HG03045 (cell line): ENCODE data around the gene PRKCB.

Experiments
- ATAC-seq: cut with Tn5 transposase; IDR thresholded peaks from one replicate; pipeline ENCODE4 v1.9.1; 2021; ENCODE audit warnings: mild to moderate bottlenecking, moderate library complexity; ENCODE audit not compliant: unreplicated experiment

Gene PRKCB

GRCh38 chr16:23836078-23836403 is 258 bp downstream of the PRKCB start:
- no peak for ATAC-seq

- ATAC-seq, result peak; percentile 22
Measured at GRCh38 chr16:23836404-23837311, 875 bp downstream of the PRKCB start.

GRCh38 chr16:23837553-23838308 is 1.9 kb downstream of the PRKCB start:
- ATAC-seq, result no peak

GRCh38 chr16:23838485-23839142 is 2.8 kb downstream of the PRKCB start:
- ATAC-seq, result no peak

- ATAC-seq, result no peak
Measured at GRCh38 chr16:23840310-23840709, 4.5 kb downstream of the PRKCB start.

- peak; percentile 64 for ATAC-seq
Measured at GRCh38 chr16:23842137-23842600, 6.4 kb downstream of the PRKCB start.

GRCh38 chr16:23843143-23843542 is 7.4 kb downstream of the PRKCB start:
- ATAC-seq, result no peak

- ATAC-seq, result no peak
Measured at GRCh38 chr16:23847251-23847650, 11.5 kb downstream of the PRKCB start.

- no peak for ATAC-seq
Measured at GRCh38 chr16:23847948-23848347, 12.2 kb downstream of the PRKCB start.

- no peak for ATAC-seq
Measured at GRCh38 chr16:23848958-23849357, 13.2 kb downstream of the PRKCB start.

GRCh38 chr16:23852794-23853562 is 17.2 kb downstream of the PRKCB start:
- ATAC-seq, result no peak

GRCh38 chr16:23855010-23855409 is 19.2 kb downstream of the PRKCB start:
- no peak for ATAC-seq

- ATAC-seq, result no peak
Measured at GRCh38 chr16:23856251-23856709, 20.5 kb downstream of the PRKCB start.

- no peak for ATAC-seq
Measured at GRCh38 chr16:23857256-23857880, 21.6 kb downstream of the PRKCB start.

GRCh38 chr16:23857881-23858269 is 22.1 kb downstream of the PRKCB start:
- no peak for ATAC-seq

- ATAC-seq, result no peak
Measured at GRCh38 chr16:23858542-23858941, 22.8 kb downstream of the PRKCB start.

- ATAC-seq, result no peak
Measured at GRCh38 chr16:23859713-23860269, 24.0 kb downstream of the PRKCB start.

- no peak for ATAC-seq
Measured at GRCh38 chr16:23861874-23862273, 26.1 kb downstream of the PRKCB start.

GRCh38 chr16:23862556-23862955 is 26.8 kb downstream of the PRKCB start:
- no peak for ATAC-seq
